HepG2 (cell line): ENCODE measurements around the gene MAGEB17. TPM values are rescaled to one million over a fixed set of nuclear protein-coding genes. Genes with fewer than 3 reads are reported as not detected.
A peak's percentile ranks its signal among the peaks of the same experiment; 100 is the strongest.

Source experiments
- ATAC-seq: fragments of 200-7000 bp; cut with Tn5 transposase; 3 replicates; pipeline ENCODE4 v1.9.1; 2020; ENCODE audit warnings: mild to moderate bottlenecking, moderate library complexity
- Bru-seq: library from RNA; stranded (reverse); fragments of 400-500 nt; gene quantifications from one replicate; lab custom pipeline; 2021; lab: Mats Ljungman, UMichigan
- BruChase-seq, 2 experiments: library from RNA; stranded (reverse); fragments of 400-500 nt; gene quantifications; one replicate each; lab custom pipeline; 2021; lab: Mats Ljungman, UMichigan
- BruUV-seq: library from RNA; stranded (reverse); fragments of 400-500 nt; replicated peaks from 2 replicates; lab custom pipeline; 2021; lab: Mats Ljungman, UMichigan
- CTCF ChIA-PET: fragments of 300-600 bp; formaldehyde crosslinking; extraction: SDS; loops from one replicate; lab custom pipeline; 2021; ENCODE audit warnings: low total read pairs, inconsistent platforms, low intra/inter-chr PET ratio; lab: Yijun Ruan, JAX
- POLR2A ChIA-PET: fragments of 350-600 bp; sonication (Branson Sonifier 250); formaldehyde crosslinking; loops from one replicate; lab custom pipeline; 2020; ENCODE audit warnings: antibody characterized with exemption, inconsistent platforms; lab: Yijun Ruan, JAX
- DNase-seq: peaks from one replicate; pipeline ENCODE4 v3.0.0-alpha.2; 2015; ENCODE audit warnings: low spot score
- FAIRE-seq: peaks from 3 replicates; lab custom pipeline; 2011; peaks lifted over from hg19 to GRCh38; lab: Jason Lieb, UNC
- H2AFZ ChIP-seq: one replicate; pipeline ENCODE4 v1.6.1; 2011; ENCODE audit warnings: low read length, inconsistent platforms
- H3K27ac ChIP-seq: fragments of 300-600 bp; 3 replicates; pipeline ENCODE4 v1.8.0; 2011; ENCODE audit warnings: mixed run types, mild to moderate bottlenecking, mixed read lengths, low read length, inconsistent platforms; ENCODE audit not compliant: insufficient read depth; ENCODE audit errors: extremely low read length
- H3K27me3 ChIP-seq, 2 experiments: fragments of 200-600 bp in 1 of 2; 2 replicates in 1 of 2; 3 replicates in 1 of 2; pipeline versions ENCODE4 v1.6.0 to v1.8.0; 2011; ENCODE audit warnings: low read length in 2 of 2, mild to moderate bottlenecking in 2 of 2, moderate library complexity in 2 of 2, inconsistent platforms in 1 of 2; ENCODE audit not compliant: insufficient read depth in 2 of 2, control insufficient read depth in 1 of 2
- H3K36me3 ChIP-seq, 2 experiments: fragments of 200-600 bp in 1 of 2; replicated peaks in 1 of 2; 2 replicates in 1 of 2; 3 replicates in 1 of 2; pipeline versions ENCODE4 v1.5.1 to v1.8.0; 2011; ENCODE audit warnings: low read length in 2 of 2, inconsistent platforms in 1 of 2; ENCODE audit not compliant: insufficient read depth in 2 of 2, control insufficient read depth in 1 of 2
- H3K4me1 ChIP-seq: 2 replicates; pipeline ENCODE4 v1.5.1; 2012; ENCODE audit warnings: low read length, inconsistent platforms; ENCODE audit not compliant: insufficient read depth
- H3K4me2 ChIP-seq: 2 replicates; pipeline ENCODE4 v1.6.0; 2011; ENCODE audit warnings: low read depth, low read length, inconsistent platforms
- H3K4me3 ChIP-seq, 3 experiments: fragments of 200-600 bp in 1 of 3; sonication (generic), shearing (Covaris generic) in 1 of 3; replicated peaks in 1 of 3; 2 replicates each; pipeline ENCODE4 v1.5.1; 2011 to 2016; ENCODE audit warnings: low read length in 3 of 3, inconsistent platforms in 2 of 3, low read depth in 2 of 3, mild to moderate bottlenecking in 2 of 3, control low read depth in 1 of 3, mixed read lengths in 1 of 3; ENCODE audit not compliant: insufficient read depth in 1 of 3
- H3K79me2 ChIP-seq: one replicate; pipeline ENCODE4 v1.6.1; 2011; ENCODE audit warnings: low read length, inconsistent platforms; ENCODE audit not compliant: insufficient read depth
- H3K9ac ChIP-seq: 2 replicates; pipeline ENCODE4 v1.6.0; 2011; ENCODE audit warnings: mild to moderate bottlenecking, low read depth, low read length, inconsistent platforms; ENCODE audit not compliant: insufficient read depth
- H3K9me3 ChIP-seq: 2 replicates; pipeline ENCODE4 v1.5.1; 2012; ENCODE audit warnings: mild to moderate bottlenecking, low read length
- H4K20me1 ChIP-seq: 2 replicates; pipeline ENCODE4 v1.6.0; 2011; ENCODE audit warnings: inconsistent platforms, mild to moderate bottlenecking, low read length, moderate library complexity; ENCODE audit not compliant: insufficient read depth
- CEBPB ChIP-seq: IDR thresholded peaks from 2 replicates; pipeline ENCODE4 v1.6.1; 2011; ENCODE audit warnings: low read depth, low read length, improper control_type of control experiment, borderline replicate concordance
- KAT7 ChIP-seq: IDR thresholded peaks from 2 replicates; pipeline ENCODE4 v1.6.1; 2018; ENCODE audit warnings: borderline replicate concordance, missing compliant biosample characterization
- KDM5B ChIP-seq: sonication (generic); formaldehyde crosslinking; IDR thresholded peaks from 2 replicates; pipeline ENCODE4 v1.4.0; 2020; ENCODE audit warnings: missing genetic modification reagents, mild to moderate bottlenecking, borderline replicate concordance
- ZNF382 ChIP-seq: sonication (generic); formaldehyde crosslinking; IDR thresholded peaks from 2 replicates; pipeline ENCODE4 v1.5.0; 2020; ENCODE audit warnings: missing genetic modification reagents, mild to moderate bottlenecking, borderline replicate concordance
- ZNF496 ChIP-seq: sonication (generic); formaldehyde crosslinking; IDR thresholded peaks from 2 replicates; pipeline ENCODE4 v1.8.1; 2023; ENCODE audit warnings: mild to moderate bottlenecking, moderate library complexity, missing genetic modification reagents; ENCODE audit not compliant: insufficient replicate concordance
- ZNF839 ChIP-seq: sonication (generic); formaldehyde crosslinking; IDR thresholded peaks from 2 replicates; pipeline ENCODE4 v1.4.0; 2020; ENCODE audit warnings: missing genetic modification reagents, mild to moderate bottlenecking, borderline replicate concordance
- WGBS: methylation state at CpG from one replicate; pipeline ENCODE4 v1.1.6; 2017; ENCODE audit warnings: low lambda C conversion rate; 5-methylcytosine and 5-hydroxymethylcytosine counted together
- in situ Hi-C: cut with HindIII; loops from 2 replicates; pipeline ENCODE4 v1.10.0; 2017; ENCODE audit warnings: low pct_unique_long_range_greater_than_20kb; ENCODE audit not compliant: extremely low pct_ligation_motif_present
- intact Hi-C: fragments of 100-400 bp; cut with micrococcal nuclease; formaldehyde crosslinking; loops from one replicate; pipeline ENCODE4 v1.10.0; 2022; ENCODE audit not compliant: unreplicated experiment
- long read RNA-seq, 2 experiments: library from RNA in 1 of 2; library from polyadenylated mRNA in 1 of 2; stranded (forward) in 1 of 2; unstranded in 1 of 2; transcript quantifications; one replicate each; pipeline ENCODE4 v2.0.0, GENCODE V29; 2019 to 2022
- polyA minus RNA-seq, 3 experiments: library from RNA; depleted of rRNA, polyadenylated mRNA; stranded (reverse); fragments of >200 nt; gene quantifications; 2 replicates each; pipeline ENCODE4 v1.2.3, GENCODE V29; 2011; ENCODE audit warnings: low replicate concordance in 1 of 3
- polyA plus RNA-seq, 8 experiments: library from polyadenylated mRNA; depleted of rRNA in 3 of 8; stranded (reverse) in 7 of 8; unstranded in 1 of 8; fragments of >200 nt; fragmentation: Illumina TruSeq in 4 of 8; extraction: Trizol in 4 of 8; gene quantifications; 2 replicates each; pipeline versions ENCODE4 v1.2.1 to v1.2.3, GENCODE V29; 2011 to 2016; ENCODE audit warnings: low read depth in 4 of 8, missing spikeins in 1 of 8, mixed read lengths in 1 of 8; ENCODE audit not compliant: insufficient read depth in 1 of 8
- total RNA-seq, 5 experiments: library from RNA; depleted of rRNA; stranded (reverse); fragments of >200 nt; fragmentation: Illumina TruSeq; extraction: Trizol; gene quantifications; 2 replicates each; pipeline ENCODE4 v1.2.3, GENCODE V29; 2016; ENCODE audit warnings: low read depth in 1 of 5

MAGEB17 gene, protein sequence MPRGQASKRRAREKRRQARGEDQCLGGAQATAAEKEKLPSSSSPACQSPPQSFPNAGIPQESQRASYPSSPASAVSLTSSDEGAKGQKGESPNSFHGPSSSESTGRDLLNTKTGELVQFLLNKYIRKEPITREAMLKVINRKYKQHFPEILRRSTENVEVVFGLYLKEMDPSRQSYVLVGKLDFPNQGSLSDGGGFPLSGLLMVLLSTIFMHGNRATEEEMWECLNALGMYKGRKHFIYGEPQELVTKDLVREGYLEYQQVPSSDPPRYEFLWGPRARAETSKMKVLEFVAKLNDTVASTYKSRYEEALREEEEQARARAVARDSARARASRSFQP
- total RNA-seq (2016; rRNA removed; fragmentation: Illumina TruSeq; extraction: Trizol), result not detected in 2 replicates
- not detected in 2 replicates for total RNA-seq (2016; cell fraction: cytosol; rRNA removed; fragmentation: Illumina TruSeq; extraction: Trizol; ENCODE audit: low read depth)
- not detected in 2 replicates for total RNA-seq (2016; cell fraction: insoluble cytoplasmic fraction; rRNA removed; fragmentation: Illumina TruSeq; extraction: Trizol)
- total RNA-seq (2016; cell fraction: membrane; rRNA removed; fragmentation: Illumina TruSeq; extraction: Trizol), result not detected in 2 replicates
- total RNA-seq (2016; cell fraction: nucleus; rRNA removed; fragmentation: Illumina TruSeq; extraction: Trizol), result not detected in 2 replicates
- not detected in 2 replicates for polyA plus RNA-seq (2011; rRNA removed)
- not detected in 2 replicates for polyA plus RNA-seq (2011; cell fraction: cytosol; rRNA removed)
- not detected in 2 replicates for polyA plus RNA-seq (2011; cell fraction: nucleus; rRNA removed)
- polyA plus RNA-seq (2012), result not detected in 2 replicates
- not detected in 2 replicates for polyA plus RNA-seq (2016; cell fraction: cytosol; fragmentation: Illumina TruSeq; extraction: Trizol; ENCODE audit: low read depth)
- not detected in 2 replicates for polyA plus RNA-seq (2016; cell fraction: insoluble cytoplasmic fraction; fragmentation: Illumina TruSeq; extraction: Trizol; ENCODE audit: low read depth)
- not detected in 2 replicates for polyA plus RNA-seq (2016; cell fraction: membrane; fragmentation: Illumina TruSeq; extraction: Trizol; ENCODE audit: low read depth)
- not detected in 2 replicates for polyA plus RNA-seq (2016; cell fraction: nucleus; fragmentation: Illumina TruSeq; extraction: Trizol; ENCODE audit: insufficient read depth, low read depth)
- not detected in 2 replicates for polyA minus RNA-seq (2011; rRNA and poly(A)+ RNA removed; ENCODE audit: low replicate concordance)
- not detected in 2 replicates for polyA minus RNA-seq (2011; cell fraction: cytosol; rRNA and poly(A)+ RNA removed)
- not detected in 2 replicates for polyA minus RNA-seq (2011; cell fraction: nucleus; rRNA and poly(A)+ RNA removed)
- not detected for Bru-seq, nascent RNA
- percentile 9 among the genes with signal in this experiment for BruChase-seq, experiment 1, labeled RNA remaining after a 6-hour chase
- percentile 21 among the genes with signal in this experiment for BruChase-seq, experiment 2, labeled RNA remaining after a 2-hour chase
- long read RNA-seq, experiment 1, result 0 reads
- long read RNA-seq, experiment 2, result 0 reads

DNA sequence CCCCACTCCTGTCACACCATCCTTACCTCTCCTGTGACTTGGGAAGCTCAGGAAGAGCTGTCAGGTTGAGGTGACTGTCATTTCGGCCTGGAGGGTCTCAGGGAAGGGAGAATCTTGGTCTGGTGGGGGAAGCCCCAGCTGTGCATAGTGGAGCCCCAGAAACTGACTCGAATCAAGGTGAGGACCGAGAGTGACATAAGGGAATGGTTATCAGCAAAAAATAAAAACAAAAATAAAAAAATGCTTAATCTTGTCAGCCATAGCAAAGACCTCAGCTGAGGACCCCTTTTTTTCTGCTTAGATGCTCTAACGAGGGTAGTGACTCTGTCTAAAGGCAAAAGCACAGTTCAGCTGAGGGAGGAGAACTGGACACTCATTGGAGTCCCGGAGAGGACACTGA is at the start of gene MAGEB17:
Gene MAGEB17, plus strand, starts transcription at position 301 of the 400 bp plus-strand sequence. CDS start 2,902 bp downstream, outside the sequence.
- intact Hi-C loops, result no loop called here
- no peaks in the 10 kb centered on the region for H3K4me1 ChIP-seq
- TF ChIP-seq KAT7 (CRISPR knock-in tag) (no peak), ZNF496 (CRISPR knock-in tag) (no peak), ZNF839 (CRISPR knock-in tag) (no peak), ZNF382 (CRISPR knock-in tag) (no peak), CEBPB (no peak), KDM5B (CRISPR knock-in tag) (no peak)
- TF ChIP-seq, all 625 proteins: peak for 0
- H4K20me1 ChIP-seq, result no peaks in the 10 kb centered on the region
- no peaks in the 10 kb centered on the region for H3K79me2 ChIP-seq
- no peak within 1 kb of the TSS for H3K27ac ChIP-seq
- DNase-seq, result no peak
- POLR2A ChIA-PET, result no interaction called here
- ATAC-seq, result no peak
- no peak within 1 kb of the TSS for H3K4me3 ChIP-seq
- no peak within 1 kb of the TSS for H2AFZ ChIP-seq
- no peak within 1 kb of the TSS for H3K4me2 ChIP-seq
- H3K9me3 ChIP-seq, result no peaks in the 10 kb centered on the region
- CTCF ChIA-PET, result no interaction called here
- H3K27me3 ChIP-seq, result no peaks in the 10 kb centered on the region; a peak in 1 of 5 replicates
- FAIRE-seq, result no peak
- H3K9ac ChIP-seq, result no peak within 1 kb of the TSS
- in situ Hi-C loops, result no loop called here
- H3K36me3 ChIP-seq, result no peaks in the 10 kb centered on the region
- 27% methylated on average over 4 of the region's 5 CpGs for WGBS
- no TSS peak for BruUV-seq
